ENCODE measurements around the gene H1-8. TPM values are rescaled to one million over a fixed set of nuclear protein-coding genes. Genes with fewer than 3 reads are reported as not detected.

Gene H1-8
- total RNA-seq, 5 donors from 2014 or later (not counting 1 experiment from before 2014, with no cell fraction given): not detected

- H3K4me1 Mint-ChIP-seq: peaks cover 0 to 29% (median 22%) of the 10 kb centered on the region in 3 donors
- POLR2A ChIA-PET: interaction anchor here (0.5 to 0.7 kb wide), 3 partner anchors 14 to 927 kb away, joined by 3 to 4 read pairs (median 3); no protein-coding TSS in a partner anchor
- no peaks in the 10 kb centered on the region for H3K9me3 ChIP-seq
- H3K27me3 Mint-ChIP-seq: peaks cover 0 to 2% of the 10 kb centered on the region in 2 donors
- H3K36me3 ChIP-seq (ENCODE audit: control insufficient read depth in 2 of 2, extremely low read depth in 1 of 2, insufficient read depth in 1 of 2, low read length in 1 of 2): no peaks in the 10 kb centered on the region
- ATAC-seq (replicated peaks in 1 of 4): peak in 2 of 4 experiments; percentile 42 to 43
- no peak overlapping the region for H3K27ac Mint-ChIP-seq
- H3K27ac ChIP-seq (ENCODE audit: low read length): no peak overlapping the region
- CTCF ChIA-PET: interaction anchor here in 1 of 2 donors (0.7 kb wide), 1 partner anchor 377 kb away, joined by 5 read pairs; no protein-coding TSS in a partner anchor
- H3K9me3 Mint-ChIP-seq: no peaks in the 10 kb centered on the region
- DNase-seq: peak in 7 of 35 experiments; percentile 13 to 32 (median 21)
- WGBS (ENCODE audit: insufficient coverage): 22% methylated on average over 10 of the region's 15 CpGs
- no peak overlapping the region for H3K4me3 ChIP-seq (ENCODE audit: control insufficient read depth in 1 of 2, extremely low read depth in 1 of 2, low read length in 1 of 2)
- H3K27me3 ChIP-seq (replicated peaks in 1 of 2; ENCODE audit: control insufficient read depth in 2 of 2, extremely low read depth in 1 of 2, insufficient read depth in 2 of 2, low read length in 1 of 2): peaks cover 0 to 35% of the 10 kb centered on the region in 2 experiments
- H3K4me3 Mint-ChIP-seq: peak overlapping the region in 2 of 3 donors; percentile 4 to 20
- peaks cover 0 to 28% of the 10 kb centered on the region in 2 experiments for H3K4me1 ChIP-seq (ENCODE audit: control insufficient read depth in 1 of 2, extremely low read depth in 1 of 2, insufficient read depth in 2 of 2, low read length in 2 of 2)
- H3K36me3 Mint-ChIP-seq: peaks cover 4% of the 10 kb centered on the region
These were observed 10.7 kb downstream of the H1-8 start for GRCh38 chr3:129553719-129554118.

GRCh38 chr3:129554356-129555152, 11.6 kb downstream of the H1-8 start:
- peaks cover 0 to 34% of the 10 kb centered on the region in 2 experiments for H3K4me1 ChIP-seq (ENCODE audit: control insufficient read depth in 1 of 2, extremely low read depth in 1 of 2, insufficient read depth in 2 of 2, low read length in 2 of 2)
- Mint-ChIP-seq H3K27me3 (peaks cover 0 to 2% of the 10 kb centered on the region in 2 donors), H3K36me3 (peaks cover 4% of the 10 kb centered on the region), H3K4me3 (peak overlapping the region in 2 of 3 donors; percentile 10 to 20), H3K27ac (no peak overlapping the region), H3K4me1 (peaks cover 0 to 29% (median 22%) of the 10 kb centered on the region in 3 donors), H3K9me3 (no peaks in the 10 kb centered on the region)
- POLR2A ChIA-PET: interaction anchor here in 1 of 2 donors (0.7 kb wide), 1 partner anchor 14 kb away, joined by 4 read pairs; no protein-coding TSS in a partner anchor
- H3K9me3 ChIP-seq: no peaks in the 10 kb centered on the region
- WGBS (ENCODE audit: insufficient coverage): 70% methylated on average over 10 of the region's 13 CpGs
- no peak for ATAC-seq (replicated peaks in 1 of 4)
- H3K27me3 ChIP-seq (replicated peaks in 1 of 2; ENCODE audit: control insufficient read depth in 2 of 2, extremely low read depth in 1 of 2, insufficient read depth in 2 of 2, low read length in 1 of 2): peaks cover 0 to 29% of the 10 kb centered on the region in 2 experiments
- no peaks in the 10 kb centered on the region for H3K36me3 ChIP-seq (ENCODE audit: control insufficient read depth in 2 of 2, extremely low read depth in 1 of 2, insufficient read depth in 1 of 2, low read length in 1 of 2)
- no peak for DNase-seq
- no peak overlapping the region for H3K27ac ChIP-seq (ENCODE audit: low read length)
- no peak overlapping the region for H3K4me3 ChIP-seq (ENCODE audit: control insufficient read depth in 1 of 2, extremely low read depth in 1 of 2, low read length in 1 of 2)
- CTCF ChIA-PET: interaction anchor here in 1 of 2 donors (0.6 to 1.0 kb wide), 2 partner anchors 10 to 72 kb away, joined by 3 read pairs; no protein-coding TSS in a partner anchor

GRCh38 chr3:129555153-129555550, 12.2 kb downstream of the H1-8 start:
- Histone ChIP-seq H3K27ac (ENCODE audit: low read length) (no peak overlapping the region), H3K27me3 (replicated peaks in 1 of 2; ENCODE audit: control insufficient read depth in 2 of 2, extremely low read depth in 1 of 2, insufficient read depth in 2 of 2, low read length in 1 of 2) (peaks cover 0 to 29% of the 10 kb centered on the region in 2 experiments), H3K4me3 (ENCODE audit: control insufficient read depth in 1 of 2, extremely low read depth in 1 of 2, low read length in 1 of 2) (no peak overlapping the region), H3K9me3 (no peaks in the 10 kb centered on the region), H3K36me3 (ENCODE audit: control insufficient read depth in 2 of 2, extremely low read depth in 1 of 2, insufficient read depth in 1 of 2, low read length in 1 of 2) (no peaks in the 10 kb centered on the region), H3K4me1 (ENCODE audit: control insufficient read depth in 1 of 2, extremely low read depth in 1 of 2, insufficient read depth in 2 of 2, low read length in 2 of 2) (peaks cover 0 to 34% of the 10 kb centered on the region in 2 experiments)
- WGBS (ENCODE audit: insufficient coverage): 88% methylated on average over 8 of the region's 15 CpGs
- Mint-ChIP-seq H3K9me3 (no peaks in the 10 kb centered on the region), H3K4me1 (peaks cover 0 to 29% (median 22%) of the 10 kb centered on the region in 3 donors), H3K4me3 (no peak overlapping the region), H3K36me3 (peaks cover 4% of the 10 kb centered on the region), H3K27me3 (peaks cover 0 to 2% of the 10 kb centered on the region in 2 donors), H3K27ac (no peak overlapping the region)
- DNase-seq (no peak), ATAC-seq (replicated peaks in 1 of 4) (no peak)
- ChIA-PET CTCF (no interaction called here), POLR2A (no interaction called here)

GRCh38 chr3:129555616-129556357, 12.8 kb downstream of the H1-8 start:
- H3K9me3 ChIP-seq: no peaks in the 10 kb centered on the region
- peaks cover 0 to 29% of the 10 kb centered on the region in 2 experiments for H3K27me3 ChIP-seq (replicated peaks in 1 of 2; ENCODE audit: control insufficient read depth in 2 of 2, extremely low read depth in 1 of 2, insufficient read depth in 2 of 2, low read length in 1 of 2)
- Mint-ChIP-seq H3K4me3 (no peak overlapping the region), H3K36me3 (peaks cover 4% of the 10 kb centered on the region), H3K9me3 (no peaks in the 10 kb centered on the region), H3K27me3 (peaks cover 0 to 2% of the 10 kb centered on the region in 2 donors), H3K27ac (no peak overlapping the region), H3K4me1 (peaks cover 4 to 32% (median 22%) of the 10 kb centered on the region in 3 donors)
- ATAC-seq (replicated peaks in 1 of 4) (no peak), DNase-seq (no peak)
- peaks cover 0 to 34% of the 10 kb centered on the region in 2 experiments for H3K4me1 ChIP-seq (ENCODE audit: control insufficient read depth in 1 of 2, extremely low read depth in 1 of 2, insufficient read depth in 2 of 2, low read length in 2 of 2)
- ChIA-PET CTCF (no interaction called here), POLR2A (no interaction called here)
- H3K4me3 ChIP-seq (ENCODE audit: control insufficient read depth in 1 of 2, extremely low read depth in 1 of 2, low read length in 1 of 2): no peak overlapping the region
- no peaks in the 10 kb centered on the region for H3K36me3 ChIP-seq (ENCODE audit: control insufficient read depth in 2 of 2, extremely low read depth in 1 of 2, insufficient read depth in 1 of 2, low read length in 1 of 2)
- WGBS (ENCODE audit: insufficient coverage): 88% methylated on average over 9 of the region's 18 CpGs
- H3K27ac ChIP-seq (ENCODE audit: low read length): no peak overlapping the region

- DNase-seq (no peak), ATAC-seq (replicated peaks in 1 of 4) (no peak)
- Mint-ChIP-seq H3K27me3 (peaks cover 0 to 2% of the 10 kb centered on the region in 2 donors), H3K4me3 (no peak overlapping the region), H3K4me1 (peaks cover 6 to 33% (median 22%) of the 10 kb centered on the region in 3 donors), H3K9me3 (no peaks in the 10 kb centered on the region), H3K27ac (no peak overlapping the region), H3K36me3 (peaks cover 4% of the 10 kb centered on the region)
- H3K9me3 ChIP-seq: no peaks in the 10 kb centered on the region
- 93% methylated on average over 6 of the region's 15 CpGs for WGBS (ENCODE audit: insufficient coverage)
- no peak overlapping the region for H3K27ac ChIP-seq (ENCODE audit: low read length)
- peaks cover 0 to 34% of the 10 kb centered on the region in 2 experiments for H3K4me1 ChIP-seq (ENCODE audit: control insufficient read depth in 1 of 2, extremely low read depth in 1 of 2, insufficient read depth in 2 of 2, low read length in 2 of 2)
- no peaks in the 10 kb centered on the region for H3K36me3 ChIP-seq (ENCODE audit: control insufficient read depth in 2 of 2, extremely low read depth in 1 of 2, insufficient read depth in 1 of 2, low read length in 1 of 2)
- CTCF ChIA-PET: no interaction called here
- POLR2A ChIA-PET: no interaction called here
- H3K27me3 ChIP-seq (replicated peaks in 1 of 2; ENCODE audit: control insufficient read depth in 2 of 2, extremely low read depth in 1 of 2, insufficient read depth in 2 of 2, low read length in 1 of 2): peaks cover 0 to 29% of the 10 kb centered on the region in 2 experiments
- no peak overlapping the region for H3K4me3 ChIP-seq (ENCODE audit: control insufficient read depth in 1 of 2, extremely low read depth in 1 of 2, low read length in 1 of 2)
These were observed 13.4 kb downstream of the H1-8 start for GRCh38 chr3:129556358-129556695.

GRCh38 chr3:129556890-129557547, 14.0 kb downstream of the H1-8 start:
- Histone ChIP-seq H3K27me3 (replicated peaks in 1 of 2; ENCODE audit: control insufficient read depth in 2 of 2, extremely low read depth in 1 of 2, insufficient read depth in 2 of 2, low read length in 1 of 2) (peaks cover 0 to 29% of the 10 kb centered on the region in 2 experiments), H3K4me1 (ENCODE audit: control insufficient read depth in 1 of 2, extremely low read depth in 1 of 2, insufficient read depth in 2 of 2, low read length in 2 of 2) (peaks cover 0 to 34% of the 10 kb centered on the region in 2 experiments), H3K9me3 (no peaks in the 10 kb centered on the region), H3K27ac (ENCODE audit: low read length) (no peak overlapping the region), H3K4me3 (ENCODE audit: control insufficient read depth in 1 of 2, extremely low read depth in 1 of 2, low read length in 1 of 2) (no peak overlapping the region), H3K36me3 (ENCODE audit: control insufficient read depth in 2 of 2, extremely low read depth in 1 of 2, insufficient read depth in 1 of 2, low read length in 1 of 2) (no peaks in the 10 kb centered on the region)
- DNase-seq: no peak
- no peak overlapping the region for H3K27ac Mint-ChIP-seq
- 94% methylated on average over 20 of the region's 31 CpGs for WGBS (ENCODE audit: insufficient coverage)
- ChIA-PET POLR2A (no interaction called here), CTCF (no interaction called here)
- H3K27me3 Mint-ChIP-seq: peaks cover 0 to 2% of the 10 kb centered on the region in 2 donors
- H3K9me3 Mint-ChIP-seq: no peaks in the 10 kb centered on the region
- peaks cover 4% of the 10 kb centered on the region for H3K36me3 Mint-ChIP-seq
- no peak overlapping the region for H3K4me3 Mint-ChIP-seq
- no peak for ATAC-seq (replicated peaks in 1 of 4)
- H3K4me1 Mint-ChIP-seq: peaks cover 6 to 33% (median 22%) of the 10 kb centered on the region in 3 donors
